Activated CD8-positive, alpha-beta memory T cell treated with anti-CD3 and anti-CD28 coated beads, Interleukin-2, amount 50 U/mL, for 4 hours (primary cell): ENCODE results near the gene CHCHD1.
"Not testable (repeated sequence)": the region's sequence is repeated elsewhere in the genome, so short reads cannot be mapped to it uniquely, and the experiment has no call there.

ENCODE experiments used
- DNase-seq: peaks from one replicate; pipeline ENCODE4 v3.0.0-alpha.2; 2020

CHCHD1 gene

GRCh38 chr10:73814896-73815718 is 33.3 kb downstream of the CHCHD1 start:
- no peak for DNase-seq

- DNase-seq: no peak
Measured at GRCh38 chr10:73815719-73816030, 33.8 kb downstream of the CHCHD1 start.

GRCh38 chr10:73816917-73817729 is 35.3 kb downstream of the CHCHD1 start:
- no peak for DNase-seq

- no peak for DNase-seq
Measured at GRCh38 chr10:73817826-73818225, 36.0 kb downstream of the CHCHD1 start.

- DNase-seq: no peak
Measured at GRCh38 chr10:73818402-73818801, 36.6 kb downstream of the CHCHD1 start.

- no peak for DNase-seq
Measured at GRCh38 chr10:73819081-73819480, 37.2 kb downstream of the CHCHD1 start.

GRCh38 chr10:73819513-73820093 is 37.8 kb downstream of the CHCHD1 start:
- no peak for DNase-seq

GRCh38 chr10:73823391-73823790 is 41.5 kb downstream of the CHCHD1 start:
- DNase-seq: no peak

GRCh38 chr10:73824146-73824725 is 42.4 kb downstream of the CHCHD1 start:
- DNase-seq: no peak

- no peak for DNase-seq
Measured at GRCh38 chr10:73827346-73828089, 45.7 kb downstream of the CHCHD1 start.

- DNase-seq: no peak
Measured at GRCh38 chr10:73828161-73828560, 46.3 kb downstream of the CHCHD1 start.

- not testable (repeated sequence) for DNase-seq
Measured at GRCh38 chr10:73829090-73829489, 47.2 kb downstream of the CHCHD1 start.
